ENCODE measurements around the gene BICC1. TPM values are rescaled to one million over a fixed set of nuclear protein-coding genes. Genes with fewer than 3 reads are reported as not detected.

Gene BICC1
- total RNA-seq, 1 donor from 2014 or later, result 15.2 TPM

DNA sequence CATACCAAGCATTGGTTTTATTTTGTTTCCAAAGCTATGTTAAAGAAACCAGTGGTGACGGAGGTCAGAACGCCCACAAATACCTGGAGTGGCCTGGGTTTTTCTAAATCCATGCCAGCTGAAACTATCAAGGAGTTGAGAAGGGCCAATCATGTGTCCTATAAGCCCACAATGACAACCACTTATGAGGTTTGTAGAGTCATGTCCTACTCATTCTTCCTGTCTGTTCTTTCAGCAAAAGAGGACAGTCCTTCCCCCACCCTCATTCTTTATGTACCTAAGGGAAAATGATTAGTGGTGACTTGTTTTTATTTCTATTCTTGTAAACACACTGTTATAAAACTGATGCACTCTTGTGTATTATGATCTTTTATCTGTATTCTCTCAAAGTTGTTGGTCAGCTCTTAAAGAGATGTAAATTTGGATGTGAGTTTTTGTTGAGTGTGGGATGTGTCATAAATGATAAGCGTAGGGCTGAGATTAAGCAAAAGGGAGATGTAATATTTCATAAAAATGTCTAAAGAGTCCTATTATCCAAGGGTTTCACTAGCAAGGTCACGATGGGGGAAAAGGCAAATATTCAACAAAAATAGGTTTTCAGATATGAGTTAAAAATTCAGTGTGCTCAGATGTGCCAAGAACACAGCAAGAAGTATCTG, 294.4 kb downstream of the BICC1 start:
- Mint-ChIP-seq H3K4me3 (no peak overlapping the region), H3K27ac (peak overlapping the region; percentile 8), H3K4me1 (ENCODE audit: unreplicated experiment) (peaks cover 35% of the 10 kb centered on the region), H3K27me3 (no peaks in the 10 kb centered on the region), H3K9me3 (peaks cover 5% of the 10 kb centered on the region), H3K36me3 (peaks cover 21% of the 10 kb centered on the region)
- DNase-seq (ENCODE audit: extremely low spot score, unreplicated experiment), result no peak
- TF ChIP-seq, protein P1, sequence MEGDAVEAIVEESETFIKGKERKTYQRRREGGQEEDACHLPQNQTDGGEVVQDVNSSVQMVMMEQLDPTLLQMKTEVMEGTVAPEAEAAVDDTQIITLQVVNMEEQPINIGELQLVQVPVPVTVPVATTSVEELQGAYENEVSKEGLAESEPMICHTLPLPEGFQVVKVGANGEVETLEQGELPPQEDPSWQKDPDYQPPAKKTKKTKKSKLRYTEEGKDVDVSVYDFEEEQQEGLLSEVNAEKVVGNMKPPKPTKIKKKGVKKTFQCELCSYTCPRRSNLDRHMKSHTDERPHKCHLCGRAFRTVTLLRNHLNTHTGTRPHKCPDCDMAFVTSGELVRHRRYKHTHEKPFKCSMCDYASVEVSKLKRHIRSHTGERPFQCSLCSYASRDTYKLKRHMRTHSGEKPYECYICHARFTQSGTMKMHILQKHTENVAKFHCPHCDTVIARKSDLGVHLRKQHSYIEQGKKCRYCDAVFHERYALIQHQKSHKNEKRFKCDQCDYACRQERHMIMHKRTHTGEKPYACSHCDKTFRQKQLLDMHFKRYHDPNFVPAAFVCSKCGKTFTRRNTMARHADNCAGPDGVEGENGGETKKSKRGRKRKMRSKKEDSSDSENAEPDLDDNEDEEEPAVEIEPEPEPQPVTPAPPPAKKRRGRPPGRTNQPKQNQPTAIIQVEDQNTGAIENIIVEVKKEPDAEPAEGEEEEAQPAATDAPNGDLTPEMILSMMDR (conservative IDR thresholded peaks at IDR 0.05), result no peak

DNA sequence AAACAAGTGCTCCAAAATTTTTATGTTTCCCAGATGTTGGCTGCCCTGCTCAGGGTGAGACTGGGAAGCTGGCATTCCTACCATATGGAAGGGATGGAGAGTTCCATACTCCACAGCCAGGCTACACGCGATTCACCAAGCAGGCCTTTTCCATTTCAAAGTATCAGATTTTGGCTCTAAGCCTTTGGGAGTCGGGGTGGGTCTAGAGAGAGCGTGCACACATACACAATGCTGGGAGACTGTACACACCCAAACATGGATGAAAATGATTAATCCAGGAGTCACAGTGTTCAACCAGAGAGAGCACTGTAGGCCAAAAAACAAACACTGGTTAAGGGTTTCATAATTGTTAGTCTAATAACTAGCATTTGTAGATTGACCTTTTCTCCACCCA, 295.0 kb downstream of the BICC1 start:
- DNase-seq (ENCODE audit: extremely low spot score, unreplicated experiment), result no peak
- Mint-ChIP-seq H3K9me3 (peaks cover 5% of the 10 kb centered on the region), H3K36me3 (peaks cover 19% of the 10 kb centered on the region), H3K4me3 (no peak overlapping the region), H3K27ac (no peak overlapping the region), H3K27me3 (no peaks in the 10 kb centered on the region), H3K4me1 (ENCODE audit: unreplicated experiment) (peaks cover 36% of the 10 kb centered on the region)
- TF ChIP-seq, protein P1 (conservative IDR thresholded peaks at IDR 0.05), result no peak

DNA sequence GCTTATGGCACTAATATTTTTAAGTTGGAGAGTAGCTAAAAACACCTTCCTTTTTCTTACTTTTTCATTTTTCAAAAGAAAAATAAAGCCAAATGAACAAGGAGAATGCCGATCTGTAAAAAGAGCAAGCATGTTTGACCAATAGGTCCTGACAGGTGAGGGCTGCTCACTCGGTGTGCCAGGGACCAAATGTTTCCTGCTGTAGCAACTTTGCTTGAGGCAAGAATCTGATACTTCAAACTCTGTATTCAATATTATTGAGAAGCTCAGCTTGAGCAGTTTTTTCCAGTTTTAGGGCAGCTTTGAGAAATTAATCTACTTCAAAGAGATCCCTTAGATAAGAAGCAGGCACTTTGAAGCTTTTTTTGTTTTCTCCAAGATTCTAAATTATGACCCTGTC, 298.1 kb downstream of the BICC1 start:
- H3K36me3 Mint-ChIP-seq, result peaks cover 41% of the 10 kb centered on the region
- TF ChIP-seq, protein P1 (conservative IDR thresholded peaks at IDR 0.05), result no peak
- H3K9me3 Mint-ChIP-seq, result peaks cover 5% of the 10 kb centered on the region
- no peaks in the 10 kb centered on the region for H3K27me3 Mint-ChIP-seq
- no peak overlapping the region for H3K4me3 Mint-ChIP-seq
- DNase-seq (ENCODE audit: extremely low spot score, unreplicated experiment), result no peak
- peak overlapping the region; percentile 17 for H3K27ac Mint-ChIP-seq
- H3K4me1 Mint-ChIP-seq (ENCODE audit: unreplicated experiment), result peaks cover 48% of the 10 kb centered on the region

DNA sequence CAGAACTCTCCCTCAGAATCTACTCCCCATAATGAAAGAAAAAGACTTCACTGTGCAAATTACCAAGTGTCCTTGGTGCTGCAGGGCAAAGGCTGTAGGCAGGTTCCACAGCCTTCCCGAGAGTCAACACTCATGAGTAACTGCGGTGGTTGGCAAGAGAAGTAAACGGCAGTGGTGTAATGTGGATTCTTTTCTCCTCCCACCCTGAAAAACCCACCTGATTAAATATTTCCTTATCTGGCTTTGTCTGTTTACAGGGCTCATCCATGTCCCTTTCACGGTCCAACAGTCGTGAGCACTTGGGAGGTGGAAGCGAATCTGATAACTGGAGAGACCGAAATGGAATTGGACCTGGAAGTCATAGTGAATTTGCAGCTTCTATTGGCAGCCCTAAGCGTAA, 300.9 kb downstream of the BICC1 start:
- Mint-ChIP-seq H3K9me3 (peaks cover 5% of the 10 kb centered on the region), H3K36me3 (peaks cover 32% of the 10 kb centered on the region), H3K27me3 (no peaks in the 10 kb centered on the region), H3K4me1 (ENCODE audit: unreplicated experiment) (peaks cover 62% of the 10 kb centered on the region), H3K27ac (peak overlapping the region; percentile 56), H3K4me3 (peak overlapping the region; percentile 41)
- TF ChIP-seq, protein P1 (conservative IDR thresholded peaks at IDR 0.05), result no peak
- no peak for DNase-seq (ENCODE audit: extremely low spot score, unreplicated experiment)

DNA sequence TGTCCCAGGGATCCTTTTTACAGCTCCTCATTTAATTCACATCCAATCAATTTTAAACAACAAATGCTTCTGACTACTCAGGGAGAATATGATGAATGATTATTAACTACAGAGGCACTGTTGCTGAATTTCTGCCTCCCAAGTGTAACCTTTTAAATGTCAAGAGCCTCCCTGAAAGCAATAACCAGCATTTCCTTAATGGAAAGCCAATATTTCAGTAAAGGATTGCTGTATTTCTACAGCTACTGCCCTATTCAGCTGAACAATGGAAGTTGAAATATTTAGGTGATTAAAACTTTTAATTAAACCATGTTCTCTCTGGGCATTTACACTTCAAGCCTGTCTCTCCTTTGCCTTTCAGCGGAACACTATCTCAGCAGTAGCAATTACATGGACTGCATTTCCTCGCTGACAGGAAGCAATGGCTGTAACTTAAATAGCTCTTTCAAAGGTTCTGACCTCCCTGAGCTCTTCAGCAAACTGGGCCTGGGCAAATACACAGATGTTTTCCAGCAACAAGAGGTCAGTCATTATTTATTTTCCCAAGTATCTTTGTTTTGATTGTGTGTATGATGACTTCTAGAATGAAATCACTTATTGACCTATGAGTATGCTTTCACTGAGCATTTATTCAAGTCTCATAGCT, 304.7 kb downstream of the BICC1 start:
- Mint-ChIP-seq H3K4me1 (ENCODE audit: unreplicated experiment) (peaks cover 43% of the 10 kb centered on the region), H3K27ac (peak overlapping the region; percentile 6), H3K9me3 (no peaks in the 10 kb centered on the region), H3K27me3 (no peaks in the 10 kb centered on the region), H3K36me3 (peaks cover 40% of the 10 kb centered on the region), H3K4me3 (peak overlapping the region; percentile 50)
- no peak for DNase-seq (ENCODE audit: extremely low spot score, unreplicated experiment)
- TF ChIP-seq, protein P1 (conservative IDR thresholded peaks at IDR 0.05), result no peak

All from type B pancreatic cell (in vitro differentiated cells).